HG02884 (cell line): ENCODE data around the gene TLR9.

ENCODE experiments used
- ATAC-seq: cut with Tn5 transposase; IDR thresholded peaks from one replicate; pipeline ENCODE4 v1.9.1; 2021; ENCODE audit warnings: mild to moderate bottlenecking, moderate library complexity; ENCODE audit not compliant: unreplicated experiment

Gene TLR9

GRCh38 chr3:52247409-52248164 lies 22.1 kb upstream of the TLR9 start:
- no peak for ATAC-seq

DNA sequence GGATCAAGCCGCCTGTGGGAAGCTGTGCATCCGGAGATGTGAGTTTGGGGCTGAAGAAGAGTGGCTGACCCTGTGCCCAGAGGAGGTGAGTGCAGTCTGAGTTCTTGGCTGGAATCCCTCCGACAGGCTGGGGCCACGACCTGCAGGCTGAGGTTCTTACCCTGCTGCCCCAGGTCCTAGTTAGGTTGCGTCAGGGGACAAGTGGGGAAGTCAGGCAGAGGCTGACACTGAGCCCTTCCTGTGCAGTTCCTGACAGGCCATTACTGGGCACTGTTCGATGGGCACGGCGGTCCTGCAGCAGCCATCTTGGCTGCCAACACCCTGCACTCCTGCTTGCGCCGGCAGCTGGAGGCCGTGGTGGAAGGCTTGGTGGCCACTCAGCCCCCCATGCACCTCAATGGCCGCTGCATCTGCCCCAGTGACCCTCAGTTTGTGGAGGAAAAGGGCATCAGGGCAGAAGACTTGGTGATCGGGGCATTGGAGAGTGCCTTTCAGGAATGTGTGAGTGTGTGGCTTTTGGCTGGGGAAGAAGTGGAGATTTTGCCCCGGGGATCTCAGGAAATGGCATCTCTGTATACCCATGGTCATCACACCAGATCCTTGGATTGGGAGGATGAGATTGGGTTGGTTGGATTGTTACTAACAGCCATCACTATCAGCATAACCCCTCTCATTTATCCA lies 21.4 kb upstream of the TLR9 start:
- ATAC-seq, result no peak

DNA sequence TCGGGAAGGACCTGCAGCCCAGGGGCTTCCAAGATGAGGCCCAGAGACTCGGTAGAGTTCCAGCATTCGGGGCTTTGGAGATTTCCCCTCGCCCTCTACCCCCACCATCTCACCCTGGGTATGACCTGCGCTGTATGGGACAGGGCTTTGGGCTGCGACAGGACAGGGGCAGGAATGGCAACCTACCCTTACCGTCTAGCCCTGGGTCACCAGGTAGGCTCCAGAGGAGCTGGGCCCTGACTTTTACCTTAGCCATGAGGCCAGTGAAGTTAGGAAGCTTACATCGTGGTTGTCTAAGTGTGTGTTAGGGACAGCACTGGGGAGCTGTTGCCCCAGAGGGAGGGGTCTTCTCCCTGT lies 20.8 kb upstream of the TLR9 start:
- ATAC-seq, result no peak

DNA sequence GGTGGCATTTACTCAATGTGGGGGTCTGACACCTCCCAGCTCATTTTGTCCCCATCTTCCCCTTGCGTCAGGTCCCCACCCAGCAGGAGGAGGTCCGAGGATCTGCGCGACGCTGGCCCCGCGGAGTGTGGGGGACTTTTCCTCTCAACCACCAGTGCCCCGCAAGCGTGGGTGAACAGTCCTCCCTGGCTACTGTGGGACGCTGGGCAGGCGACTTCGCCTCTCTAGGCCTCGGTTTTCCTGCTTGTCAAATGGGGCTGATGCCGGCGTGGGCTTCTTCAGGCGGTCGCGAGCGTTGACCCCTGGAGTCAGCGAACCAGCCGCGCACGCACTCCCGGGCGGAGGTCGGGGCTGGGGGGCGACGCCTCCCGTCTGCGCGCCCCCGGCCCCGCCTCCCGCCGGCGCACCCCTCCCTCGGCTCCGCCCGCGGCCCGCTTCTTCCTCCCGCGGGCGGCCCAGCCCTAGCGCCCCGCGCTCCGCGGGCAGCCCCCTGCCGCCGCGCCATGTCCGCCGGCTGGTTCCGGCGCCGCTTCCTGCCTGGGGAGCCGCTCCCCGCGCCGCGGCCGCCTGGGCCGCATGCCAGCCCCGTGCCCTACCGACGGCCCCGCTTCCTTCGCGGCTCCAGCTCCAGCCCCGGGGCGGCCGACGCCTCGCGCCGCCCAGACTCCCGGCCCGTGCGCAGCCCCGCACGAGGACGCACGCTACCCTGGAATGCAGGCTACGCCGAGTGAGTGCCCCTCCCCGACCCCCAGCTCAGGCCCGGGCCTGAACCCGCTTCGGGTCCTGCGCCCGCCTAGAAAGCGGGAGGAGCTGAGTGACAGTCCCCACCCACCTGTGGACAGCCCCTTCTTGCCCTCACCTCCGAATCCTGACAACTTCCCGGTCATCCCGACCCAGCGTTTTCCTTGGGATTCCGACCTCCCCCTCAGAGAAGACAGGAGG lies 20.1 kb upstream of the TLR9 start, which contains the start of gene PPM1M:
Gene PPM1M, plus strand, starts transcription at position 438 of the 942 bp plus-strand sequence. Its CDS starts 66 bp downstream, at position 504.
- no peak for ATAC-seq

DNA sequence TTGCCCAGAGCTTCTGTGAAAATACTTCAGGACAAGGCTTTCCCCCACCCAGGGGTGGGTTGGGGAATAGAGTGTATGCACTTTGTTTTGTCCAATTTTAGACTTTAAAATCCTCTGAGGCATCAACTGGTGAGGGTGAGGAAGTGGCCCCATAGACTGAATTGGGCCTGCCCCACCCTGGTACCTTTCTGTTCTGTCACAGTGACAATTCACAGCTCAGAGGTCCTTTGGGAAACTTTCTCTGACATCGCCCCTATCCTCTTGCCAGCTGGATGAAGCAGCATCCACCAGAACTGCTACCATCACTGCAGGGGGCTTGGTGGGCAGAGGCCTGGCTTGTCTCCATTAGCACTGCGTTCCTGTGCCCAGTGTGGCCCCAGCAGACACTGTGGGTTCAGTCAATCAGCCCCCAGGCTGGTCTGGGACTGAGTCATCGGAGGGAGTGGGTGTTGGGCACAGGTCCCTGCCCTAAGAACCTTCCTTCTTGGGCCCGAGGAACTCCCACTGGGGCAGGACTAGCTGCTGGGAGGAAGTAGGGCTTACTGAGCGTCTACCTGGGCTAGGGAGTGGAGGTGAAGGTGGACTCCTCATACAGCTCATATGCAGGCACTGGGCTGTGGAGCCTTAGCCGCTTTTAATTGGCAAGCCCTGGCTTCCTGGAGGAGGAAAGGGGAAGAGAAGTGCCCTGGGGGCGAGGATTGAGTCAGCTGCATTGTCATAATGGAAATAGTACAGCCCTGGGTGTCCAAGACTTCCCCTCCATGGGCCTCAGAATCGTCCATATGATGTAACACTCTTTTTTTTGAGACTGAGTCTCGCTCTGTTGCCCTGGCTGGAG lies 18.6 kb upstream of the TLR9 start:
- no peak for ATAC-seq

DNA sequence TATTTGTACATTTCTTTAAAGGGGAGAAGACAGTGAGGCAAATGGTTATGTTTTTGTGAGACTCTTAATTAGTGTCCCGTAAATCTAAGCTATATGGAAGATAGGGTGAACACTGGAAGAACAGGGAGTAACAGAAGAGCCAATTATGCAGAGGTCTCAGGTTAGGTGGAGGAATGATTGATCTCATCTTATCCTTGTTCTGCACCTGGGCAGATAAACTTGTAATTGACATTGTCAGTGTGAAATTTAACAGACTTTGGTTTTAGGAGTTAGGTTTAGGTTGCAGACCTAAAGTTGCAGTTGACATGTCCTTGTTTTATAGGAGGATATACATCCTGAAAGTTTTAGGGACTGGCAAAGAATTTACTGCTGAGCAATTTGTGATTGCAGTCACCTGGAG lies 16.6 kb upstream of the TLR9 start:
- no peak for ATAC-seq

DNA sequence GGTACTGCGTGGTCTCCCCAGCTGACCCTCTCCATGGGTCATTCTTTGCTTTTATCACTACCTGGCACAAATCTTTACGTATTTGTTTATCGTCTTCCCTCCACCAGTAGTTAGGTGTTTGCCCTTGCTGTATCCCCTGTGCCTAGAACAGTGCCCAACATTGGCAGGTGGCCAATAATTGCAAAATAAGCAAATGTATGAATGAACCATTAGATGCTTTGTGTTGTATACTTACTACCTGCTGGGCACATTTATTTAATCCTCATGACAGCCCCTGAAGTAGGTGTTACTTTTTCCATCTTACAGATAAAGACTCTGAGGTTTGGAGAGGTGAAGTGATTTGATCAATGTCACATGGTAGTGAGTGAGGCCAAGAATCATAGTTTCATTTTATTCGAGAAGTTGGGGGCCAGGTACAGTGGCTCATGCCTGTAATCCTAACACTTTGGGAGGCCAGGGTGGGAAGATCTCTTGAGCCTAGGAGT lies 15.5 kb upstream of the TLR9 start:
- ATAC-seq, result no peak

GRCh38 chr3:52240059-52240885 lies 14.8 kb upstream of the TLR9 start:
- ATAC-seq, result no peak

GRCh38 chr3:52238761-52239701 lies 13.6 kb upstream of the TLR9 start, which contains the start of gene TWF2:
TSS of gene TWF2 (minus strand) at chr3:52239158. CDS start at chr3:52239016, 142 bp downstream.
- ATAC-seq, result peak; percentile 69

GRCh38 chr3:52238193-52238760 lies 12.8 kb upstream of the TLR9 start:
- peak; percentile 9 for ATAC-seq

DNA sequence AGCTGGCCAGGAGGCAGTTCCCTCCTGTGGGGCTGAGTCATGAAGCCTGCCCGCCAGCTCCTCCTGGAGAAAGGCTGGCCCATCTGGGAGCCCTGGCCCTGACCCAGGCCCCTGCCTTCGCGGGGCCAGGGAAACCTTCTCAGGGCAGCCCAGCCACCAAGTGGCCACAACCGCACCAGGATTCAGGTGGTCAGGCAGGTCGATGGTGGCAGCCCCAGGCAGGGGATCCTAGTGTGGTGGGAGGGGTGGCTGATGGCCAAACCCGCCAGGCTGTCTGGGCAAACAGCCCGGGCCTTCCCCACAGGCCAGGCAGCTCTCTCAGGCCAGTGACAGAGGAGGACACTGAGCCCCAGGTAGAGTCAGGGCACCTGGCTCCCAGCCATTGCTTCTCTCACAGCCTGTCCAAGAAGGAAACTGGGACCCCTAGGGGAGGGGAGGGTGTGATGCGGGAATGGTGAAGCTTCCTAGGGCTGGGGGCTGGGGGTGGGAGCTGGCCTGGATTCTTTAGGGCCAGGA lies 12.3 kb upstream of the TLR9 start:
- no peak for ATAC-seq

DNA sequence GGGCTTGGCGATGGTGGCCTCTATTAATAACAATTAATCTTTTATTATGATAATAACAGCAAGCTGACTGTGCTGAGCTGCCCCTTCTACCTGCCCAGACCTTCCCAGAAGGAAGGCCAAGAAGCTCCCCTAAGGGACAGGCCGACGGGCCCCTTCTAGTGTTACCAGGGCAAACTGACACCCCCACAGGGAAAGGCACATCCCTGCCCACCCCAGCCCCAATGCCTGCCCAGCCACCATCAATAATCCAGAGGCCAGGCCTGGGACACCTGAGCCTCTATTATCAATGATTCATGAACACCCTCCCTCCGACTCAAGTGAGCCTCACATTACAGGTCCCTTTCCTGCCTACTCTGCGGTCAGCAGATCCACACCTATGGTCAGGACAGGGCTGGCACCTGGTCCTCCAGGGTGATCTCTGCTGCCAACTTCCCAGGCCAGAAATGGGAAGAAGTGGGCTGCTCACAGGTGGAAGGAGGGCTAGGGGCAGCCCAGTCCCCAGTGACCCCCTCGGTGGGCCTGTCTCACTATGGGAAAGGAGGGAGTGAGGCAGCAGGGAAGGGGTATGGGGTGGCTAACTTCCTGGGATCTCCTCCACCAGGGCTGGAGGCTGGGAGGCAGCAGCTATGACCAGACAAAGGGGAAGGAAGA lies 11.7 kb upstream of the TLR9 start:
- no peak for ATAC-seq

- ATAC-seq, result no peak
These were observed 11.0 kb upstream of the TLR9 start for GRCh38 chr3:52236424-52236886.

DNA sequence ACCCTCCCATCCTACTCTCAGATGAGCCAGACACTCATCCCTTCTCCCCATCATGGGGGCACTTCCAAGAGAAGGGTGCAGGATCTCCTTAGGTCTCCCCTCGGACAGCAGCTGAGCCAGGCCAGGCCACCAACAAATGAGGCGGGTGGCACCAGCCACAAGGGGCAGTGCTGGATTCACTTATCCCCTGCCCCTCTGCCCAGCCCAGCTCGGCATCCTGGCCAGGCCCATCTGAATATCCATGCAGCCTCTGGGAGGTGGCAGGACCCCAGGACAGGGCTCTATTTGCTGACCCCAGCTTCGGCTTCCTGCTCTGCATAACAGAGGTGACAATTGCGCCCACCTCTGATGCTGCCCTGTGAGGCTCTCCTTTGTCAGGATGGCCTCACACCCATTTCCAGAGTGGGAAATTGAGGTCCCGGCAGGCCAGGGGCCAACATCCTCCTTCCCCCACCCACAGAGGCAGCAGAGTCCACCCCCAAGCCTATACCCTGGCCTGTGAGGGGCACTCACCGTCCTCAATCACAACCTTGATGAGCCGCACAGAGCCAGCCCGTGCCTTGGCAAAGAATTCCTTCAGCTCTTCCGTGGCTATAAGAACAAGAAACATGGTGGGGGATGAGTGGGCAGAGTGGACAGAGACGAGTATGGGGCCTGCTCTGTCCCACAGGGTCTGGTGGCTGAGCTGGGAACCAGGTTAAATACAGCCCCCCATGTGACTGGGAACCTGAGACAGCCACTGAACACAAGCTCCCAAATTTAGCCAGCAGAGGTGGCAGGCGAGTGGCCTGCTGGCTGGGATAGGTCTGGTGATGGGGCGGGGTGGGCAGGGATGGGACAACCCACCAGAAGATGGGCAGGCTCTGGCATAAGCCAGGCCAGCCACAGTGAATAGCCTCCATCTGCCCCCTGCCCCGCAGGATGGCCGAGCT lies 9.3 kb upstream of the TLR9 start:
- ATAC-seq, result no peak

DNA sequence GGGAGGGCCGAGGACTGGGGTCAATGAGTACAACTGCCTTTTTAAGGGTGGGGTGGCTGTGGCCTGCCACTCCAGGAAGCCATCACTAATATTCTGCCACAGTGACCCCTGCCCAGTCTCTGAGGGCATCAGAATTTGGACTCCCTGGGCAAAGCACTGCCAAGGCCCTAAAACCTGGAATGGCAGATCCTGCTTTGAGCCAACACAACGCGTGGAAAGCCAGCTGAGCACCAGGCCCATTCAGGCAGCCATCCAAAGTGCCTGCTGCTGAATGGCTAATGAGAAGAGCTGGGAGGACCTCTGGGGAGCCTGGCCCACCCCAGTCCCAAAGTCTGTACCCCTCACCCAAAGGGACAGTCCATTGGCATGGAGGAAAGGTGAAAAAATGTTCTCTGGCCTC lies 8.5 kb upstream of the TLR9 start:
- ATAC-seq, result no peak

DNA sequence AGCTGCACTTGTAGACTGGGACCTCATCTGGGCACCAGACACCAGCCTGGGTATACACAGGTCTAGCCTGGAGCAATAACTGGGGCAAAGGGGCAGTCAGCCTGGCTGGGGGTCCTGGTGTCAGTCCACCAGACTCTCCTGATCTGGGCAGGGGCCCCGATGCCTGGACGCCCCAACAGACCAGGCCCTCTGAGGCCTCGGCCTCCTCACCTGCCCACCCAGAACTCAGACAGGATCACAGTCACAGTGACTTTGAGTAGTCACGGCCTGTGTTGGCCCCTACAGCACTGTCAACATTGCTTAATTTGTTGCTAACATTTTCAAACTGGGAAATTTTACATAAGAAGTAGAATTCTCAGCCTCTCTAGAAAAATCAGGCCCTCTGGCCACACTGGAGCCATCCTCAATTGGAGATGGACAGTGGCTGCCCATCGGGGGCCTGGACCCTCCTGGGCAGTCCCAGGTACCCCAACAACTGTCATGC lies 7.7 kb upstream of the TLR9 start:
- ATAC-seq, result no peak
